Inflammatory macrophage (primary cell): ENCODE data around the gene RASL12.
"Not testable (repeated sequence)": the region's sequence is repeated elsewhere in the genome, so short reads cannot be mapped to it uniquely, and the experiment has no call there.

Source experiments
- DNase-seq, 2 donors: peaks; one replicate each; pipeline ENCODE4 v3.0.0-alpha.2; 2020 to 2022

Gene RASL12

DNA sequence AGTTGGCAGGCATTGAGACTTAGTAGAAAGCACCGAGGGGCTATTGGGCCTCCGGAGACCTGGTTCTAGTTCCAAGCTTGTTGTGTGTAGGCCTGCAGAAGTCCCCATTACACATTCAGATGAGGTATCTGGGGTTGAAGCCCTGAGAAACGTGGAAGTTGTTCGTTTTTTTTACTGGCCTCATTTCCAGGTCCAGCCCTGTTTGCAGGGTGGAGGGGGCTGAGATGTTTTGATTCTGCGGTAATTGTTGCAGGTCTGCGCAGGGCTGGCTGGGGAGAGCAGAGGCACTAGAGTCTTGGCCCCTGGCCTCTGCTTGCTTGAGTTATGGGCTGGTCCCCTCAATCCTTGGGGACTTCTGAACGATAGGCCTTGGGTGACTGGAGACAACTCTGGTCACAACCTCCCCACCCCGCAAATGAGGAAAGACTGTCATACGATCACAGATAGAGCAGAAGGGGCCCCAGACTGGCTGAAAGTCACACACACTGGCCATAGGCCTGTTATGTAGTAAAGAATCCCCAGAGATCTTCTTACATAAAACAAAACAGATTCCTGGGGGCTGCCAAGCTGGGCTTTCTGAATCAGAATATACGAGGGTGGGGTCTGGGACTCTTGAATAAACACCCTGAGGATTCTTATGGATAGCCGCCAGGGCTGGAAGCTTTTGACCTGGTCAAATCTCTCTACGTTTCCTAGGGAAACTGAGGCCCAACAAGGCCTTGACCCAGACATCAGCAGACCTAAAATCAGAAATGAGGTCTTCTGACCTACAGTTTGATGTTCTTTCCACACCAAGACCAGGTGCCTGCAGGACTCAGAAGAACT lies 24.4 kb upstream of the RASL12 start:
- DNase-seq, result no peak

DNA sequence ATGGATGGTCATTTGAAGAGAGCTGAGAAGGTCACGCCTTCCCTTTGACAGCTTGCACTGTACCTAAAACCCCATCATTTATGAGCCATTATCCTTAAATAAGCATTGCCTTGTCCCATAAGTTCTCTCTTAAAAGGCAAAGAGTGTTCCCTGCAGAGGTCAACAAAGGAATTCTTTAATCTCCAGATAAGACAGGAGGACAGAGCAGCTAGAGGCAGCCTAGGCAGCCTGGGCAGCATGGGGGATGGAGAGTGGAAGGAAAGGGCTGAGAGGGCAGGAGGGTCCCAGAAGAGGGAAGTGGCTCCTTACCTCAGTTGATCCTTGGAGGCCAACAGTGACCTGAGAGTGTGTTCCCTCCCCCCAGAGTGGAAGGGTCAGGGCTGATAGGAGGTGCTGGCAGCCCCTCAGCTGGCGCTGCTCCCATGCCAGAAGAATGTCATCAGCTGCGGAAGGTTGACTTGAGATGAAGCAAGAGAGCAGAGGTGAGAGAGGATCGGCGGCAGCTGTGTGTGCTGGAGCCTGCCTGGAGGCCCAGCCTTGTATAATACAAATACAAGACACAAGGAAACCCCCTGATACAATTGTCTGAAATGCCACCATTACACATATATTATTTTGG lies 21.5 kb upstream of the RASL12 start:
- DNase-seq, result no peak

DNA sequence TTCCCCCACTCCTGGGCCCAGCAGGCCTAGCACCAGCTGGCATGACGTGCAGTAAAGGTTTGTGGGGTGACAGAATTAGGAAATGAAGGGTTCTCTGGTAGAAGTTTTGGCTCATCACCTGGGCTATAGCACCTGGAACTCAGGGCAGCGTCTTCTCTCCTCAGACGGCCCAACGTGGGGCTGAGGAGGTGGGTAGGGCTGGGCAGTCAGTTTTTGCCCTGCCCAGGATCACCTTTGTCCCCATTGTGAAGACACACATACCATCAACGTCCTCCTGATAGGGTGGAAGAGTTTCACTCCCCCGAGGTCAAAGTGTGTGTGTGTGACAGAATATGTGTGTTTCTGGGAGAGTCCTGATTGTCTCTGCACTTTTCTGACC lies 20.8 kb upstream of the RASL12 start:
- no peak for DNase-seq

DNA sequence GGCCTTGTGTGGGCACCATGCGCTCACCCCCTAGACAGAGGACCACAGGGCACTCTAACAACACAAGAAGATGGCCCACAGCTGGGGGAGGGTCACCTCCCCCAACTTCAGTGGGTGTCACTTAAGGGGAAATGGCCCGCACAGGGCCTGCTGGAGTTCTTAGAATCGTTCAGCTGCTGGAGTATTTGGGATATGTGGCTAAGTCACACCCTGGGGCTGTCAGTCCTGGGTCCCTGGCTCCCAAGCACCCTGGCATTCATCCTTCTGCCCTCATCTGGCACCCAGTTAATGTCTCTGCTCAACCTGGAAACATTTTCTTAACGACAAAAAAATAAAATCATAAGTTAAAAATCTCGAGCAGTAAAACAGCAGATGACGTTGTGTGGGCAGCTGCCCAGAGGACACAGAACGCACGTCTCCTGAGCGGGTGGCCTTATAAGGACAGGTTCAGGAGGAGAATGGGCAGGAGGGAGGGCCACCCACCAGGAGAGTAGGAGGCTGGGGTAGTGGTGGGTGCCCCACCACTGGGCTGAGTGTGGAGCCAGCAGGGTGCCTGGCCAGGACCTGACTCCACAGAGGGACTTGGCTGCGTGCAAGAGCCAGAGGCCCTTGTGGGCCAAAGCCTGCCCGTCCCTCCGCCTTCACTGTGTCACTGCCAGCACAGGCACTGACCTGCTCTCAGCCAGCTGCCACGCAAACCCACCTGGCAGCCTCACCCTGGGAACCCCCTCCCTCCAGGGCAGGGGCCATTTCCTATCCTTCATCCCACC lies 20.3 kb upstream of the RASL12 start:
- no peak for DNase-seq

DNA sequence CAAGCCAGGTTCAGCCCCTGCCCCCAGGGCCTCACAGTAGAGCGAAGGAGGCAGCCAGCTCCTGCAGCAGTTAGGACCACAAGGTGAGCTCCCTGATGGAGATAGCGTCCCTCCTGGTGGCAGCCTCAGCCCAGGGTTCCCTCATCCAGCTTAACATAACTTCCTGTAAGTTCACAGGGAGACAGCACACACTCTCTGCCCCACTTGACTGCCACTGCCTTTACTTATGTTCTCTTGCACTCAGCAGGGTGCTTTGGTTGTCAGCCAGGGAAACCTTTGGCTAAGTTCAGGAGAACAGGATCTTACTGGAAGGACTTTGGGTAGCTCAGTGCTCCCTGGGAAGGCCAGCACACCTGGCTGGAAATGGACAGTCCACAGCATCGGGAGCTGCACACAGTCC lies 19.6 kb upstream of the RASL12 start:
- no peak for DNase-seq

DNA sequence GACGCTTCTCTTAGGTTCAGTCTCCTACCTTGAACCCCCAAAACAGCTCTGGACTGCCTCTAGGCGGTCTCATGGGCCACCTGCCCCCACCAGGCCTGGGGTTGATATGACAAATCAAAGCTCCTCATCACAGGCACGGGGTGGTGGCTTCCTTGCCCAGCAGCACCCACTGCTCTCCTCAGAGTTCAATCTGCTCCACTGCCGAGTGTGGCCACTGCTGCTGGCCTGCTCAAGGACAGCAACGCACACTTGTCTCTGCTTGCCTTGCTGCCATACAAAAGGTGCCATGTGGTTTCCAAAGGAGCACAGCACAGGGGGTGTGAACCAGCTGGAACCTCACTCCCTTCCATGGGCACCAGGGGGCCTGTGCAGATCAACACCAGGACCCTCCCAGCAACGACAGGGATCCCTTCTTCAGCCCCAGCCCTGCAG lies 18.9 kb upstream of the RASL12 start:
- no peak for DNase-seq

DNA sequence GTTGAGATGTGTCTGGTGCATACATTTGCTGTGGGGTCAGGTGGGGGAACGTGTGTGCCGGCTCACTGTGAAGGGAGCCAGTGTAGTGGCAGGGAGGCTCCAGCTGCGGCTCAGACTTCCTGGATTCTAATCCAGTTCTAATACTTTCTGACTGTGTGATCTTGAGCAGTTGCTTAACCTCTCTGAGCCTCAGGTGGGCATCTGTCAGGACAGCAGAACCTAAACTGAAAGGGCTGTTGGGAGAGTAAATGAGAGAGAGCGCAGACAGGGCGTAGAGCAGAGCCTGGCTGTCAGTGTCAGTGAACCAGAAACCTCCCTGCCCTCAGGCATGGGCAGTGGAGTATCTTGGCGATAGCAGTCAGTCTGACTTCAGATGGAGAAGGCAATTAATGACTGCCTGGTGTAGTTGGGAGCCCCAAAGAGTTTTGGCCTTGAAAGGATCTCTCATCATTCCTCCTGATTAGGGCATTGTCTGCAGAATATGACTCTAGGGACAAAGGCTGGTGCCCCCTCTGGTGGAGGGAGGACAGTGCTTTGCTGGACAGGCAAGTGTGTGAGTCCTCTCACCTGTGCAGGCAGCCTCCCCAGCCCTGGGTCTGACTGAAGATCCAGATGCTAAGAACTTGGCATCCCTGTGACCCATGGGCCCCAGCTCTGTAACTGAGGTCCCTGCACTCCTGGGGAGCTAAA lies 18.3 kb upstream of the RASL12 start:
- DNase-seq, result peak; percentile 5 to 36

DNA sequence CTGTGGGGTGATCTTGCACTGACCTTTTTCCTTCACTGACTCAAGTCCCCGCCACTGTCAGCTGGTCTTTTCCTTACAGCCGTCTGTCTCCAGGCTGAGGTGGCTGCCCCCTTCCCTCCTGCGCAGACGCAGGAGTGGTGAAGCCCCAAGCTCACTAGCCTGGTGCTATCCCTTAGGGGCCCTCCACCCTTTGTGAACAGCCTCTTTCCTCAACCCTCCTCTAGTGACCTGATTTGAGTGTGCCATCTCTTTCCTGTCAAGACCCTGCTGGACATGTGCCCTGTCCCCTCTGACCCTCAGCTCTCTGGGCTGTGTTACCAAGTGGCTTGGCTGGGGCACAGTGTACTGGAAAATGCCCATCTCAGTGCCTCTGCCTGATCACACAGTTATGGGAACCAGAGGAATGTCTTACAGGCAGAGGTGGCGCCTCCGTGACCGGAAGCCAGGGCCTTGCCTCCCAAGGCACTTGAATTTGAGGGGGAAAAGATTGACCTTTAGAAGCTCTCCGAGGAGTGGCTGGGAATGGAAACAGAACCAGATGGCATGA lies 17.5 kb upstream of the RASL12 start:
- DNase-seq, result no peak

DNA sequence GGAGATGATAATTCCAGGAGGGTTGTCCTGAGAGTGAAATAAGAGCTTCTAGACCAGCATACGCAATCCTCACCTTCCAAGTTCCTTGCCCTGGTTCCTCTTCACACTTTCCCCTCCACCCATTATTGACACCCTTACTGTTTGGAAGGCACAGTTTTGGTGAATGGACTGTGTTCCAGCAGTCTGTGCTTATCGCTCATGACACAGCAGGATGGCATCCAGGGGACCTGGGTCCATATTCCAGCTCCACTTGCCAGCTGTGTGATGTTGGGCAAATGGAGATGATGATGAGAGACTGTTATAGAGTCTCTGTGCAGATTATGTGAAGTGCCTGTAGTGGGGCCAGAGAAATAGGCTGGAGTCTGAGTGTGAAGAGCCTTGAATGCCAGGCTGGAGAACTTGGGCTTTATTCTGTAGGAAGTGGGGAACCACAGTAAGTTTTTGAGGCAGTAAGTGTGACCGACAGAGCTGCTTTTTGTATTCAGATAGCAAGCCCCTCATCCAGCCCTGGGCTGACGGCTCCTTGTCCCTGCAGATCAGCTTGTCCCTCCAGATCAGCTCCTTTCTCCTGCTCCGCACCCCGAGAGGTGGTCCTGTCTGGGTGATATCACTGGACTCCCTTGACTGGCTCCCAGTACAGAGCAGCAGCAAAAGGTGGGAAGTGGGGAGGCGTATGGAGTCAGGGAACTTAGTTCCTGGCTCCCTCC lies 16.9 kb upstream of the RASL12 start:
- no peak for DNase-seq

DNA sequence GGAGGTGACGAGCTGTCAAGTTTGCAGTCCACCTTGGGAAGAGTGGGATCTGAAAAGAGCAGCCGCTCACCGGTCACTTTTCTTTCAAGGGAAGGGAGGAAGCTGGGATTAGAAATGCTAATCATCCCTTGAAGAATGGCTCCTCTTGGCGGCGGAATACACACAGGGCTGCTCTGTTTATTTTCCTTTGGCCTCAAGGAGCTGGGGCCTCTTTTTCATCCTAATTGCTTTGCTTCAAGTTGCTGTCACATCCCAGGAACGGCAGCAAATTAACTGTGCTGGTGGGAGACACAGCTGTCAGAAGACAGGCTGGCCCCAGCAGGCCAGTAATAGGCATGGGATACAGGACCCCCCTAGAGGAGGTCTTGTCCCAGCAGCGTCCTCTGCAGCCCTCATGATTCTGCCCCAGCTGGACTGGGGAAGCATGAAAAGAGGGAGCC lies 15.5 kb upstream of the RASL12 start:
- DNase-seq, result no peak

DNA sequence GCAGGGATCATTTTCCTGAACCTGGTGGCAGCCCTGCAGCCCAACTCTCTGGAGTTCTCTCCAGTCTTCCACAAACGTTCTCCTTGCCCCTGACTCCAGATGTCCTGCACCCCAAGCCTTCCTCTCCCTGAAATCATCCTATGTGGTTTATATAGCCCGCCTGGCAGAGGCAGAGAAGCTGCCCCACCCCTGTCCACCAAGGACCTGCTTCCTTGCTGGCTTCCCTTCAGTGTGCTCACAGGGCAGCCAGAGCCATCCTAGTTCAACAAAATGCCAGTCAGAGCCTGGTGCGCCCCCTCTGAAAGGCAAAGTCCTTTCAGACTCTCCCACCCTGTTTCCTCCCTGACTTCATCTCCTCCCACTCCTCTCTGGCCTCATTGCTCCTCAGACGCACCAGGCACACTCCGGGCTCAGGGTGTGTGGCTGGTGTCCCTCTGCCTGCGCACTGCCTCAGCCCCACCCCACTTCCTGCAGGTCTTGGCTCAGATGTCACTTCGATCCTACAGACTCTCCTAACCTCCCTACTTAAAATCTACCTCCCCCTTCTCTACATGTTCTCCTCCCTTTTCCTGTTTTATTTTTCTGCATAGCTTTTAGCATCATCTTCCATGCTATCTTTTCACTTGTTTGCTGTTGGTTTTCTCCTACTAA lies 14.6 kb upstream of the RASL12 start:
- peak; percentile 45 to 64 for DNase-seq

DNA sequence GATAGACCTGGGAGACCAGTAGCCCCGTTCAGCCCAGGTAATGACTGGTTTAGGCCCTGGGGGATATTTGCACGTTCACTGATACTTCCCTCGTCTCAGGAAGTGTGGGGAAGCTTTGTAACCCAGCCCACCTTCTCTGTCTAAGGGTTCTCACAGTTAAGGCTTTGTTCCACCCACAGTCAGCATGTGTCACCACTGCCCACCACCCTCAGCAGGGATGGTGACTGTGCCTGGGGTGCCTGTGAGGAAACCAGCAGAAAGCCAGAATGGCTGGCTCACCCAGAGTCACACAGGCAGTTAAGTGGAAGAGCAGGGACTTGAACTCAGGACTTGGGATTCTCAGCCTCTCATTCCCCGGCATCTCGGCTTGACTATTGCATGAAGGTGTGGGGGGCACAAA lies 14.0 kb upstream of the RASL12 start:
- peak; percentile 28 to 72 for DNase-seq

DNA sequence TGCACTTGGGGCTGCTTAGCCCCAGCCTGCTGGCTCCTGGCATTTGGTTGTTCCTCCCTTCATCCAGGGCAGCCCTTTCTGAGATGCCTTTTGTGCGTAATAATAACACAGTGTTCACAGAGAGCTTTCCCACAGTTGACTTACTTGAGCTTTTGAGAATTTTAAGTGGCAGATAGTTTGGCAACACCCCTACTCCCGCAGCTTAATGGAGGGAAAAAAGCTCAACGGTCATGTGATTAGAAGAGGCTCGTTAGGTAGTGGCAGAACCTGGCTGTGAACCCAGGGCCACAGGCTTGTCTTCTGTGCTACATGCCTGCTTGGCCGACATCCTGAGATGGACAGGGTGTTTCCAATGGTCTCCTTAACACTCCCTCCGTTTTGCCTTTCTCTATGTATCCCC lies 13.5 kb upstream of the RASL12 start:
- DNase-seq, result no peak

DNA sequence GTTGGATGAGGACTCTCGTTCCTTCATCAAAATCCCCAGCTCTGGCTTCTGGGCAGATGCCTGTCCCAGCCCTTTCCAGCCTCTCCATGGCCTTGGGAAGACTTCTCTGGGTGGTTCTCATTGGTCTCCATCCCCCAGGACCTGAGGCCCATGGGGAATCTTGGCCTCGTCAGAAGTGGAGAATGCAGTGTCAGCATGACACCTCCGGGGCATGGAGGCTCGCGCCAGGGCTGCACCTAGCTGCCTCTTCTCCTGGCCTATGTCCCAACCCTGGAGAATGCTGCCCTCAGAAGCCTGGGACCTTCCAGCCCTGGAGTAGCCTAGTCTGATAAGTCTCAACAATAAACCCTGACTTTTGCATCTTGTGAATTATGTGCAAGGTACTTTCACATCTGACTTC lies 11.8 kb upstream of the RASL12 start:
- no peak for DNase-seq

DNA sequence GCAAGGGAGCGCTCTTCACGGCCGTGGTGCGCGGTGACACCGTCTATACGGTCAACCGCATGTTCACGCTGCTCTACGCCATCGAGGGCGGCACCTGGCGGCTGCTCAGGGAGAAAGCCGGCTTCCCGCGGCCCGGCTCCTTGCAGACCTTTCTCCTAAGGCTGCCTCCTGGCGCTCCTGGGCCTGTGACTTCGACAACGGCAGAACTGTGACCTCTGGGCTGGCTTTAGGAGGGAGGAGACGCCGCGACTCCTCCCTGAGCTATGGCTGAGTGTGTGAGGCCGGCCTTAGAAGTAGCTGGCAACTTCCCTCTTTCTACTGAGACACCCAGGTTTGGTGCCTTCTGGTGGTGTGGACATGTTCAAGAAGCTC lies 10.2 kb upstream of the RASL12 start:
- DNase-seq, result peak; percentile 42 to 68

DNA sequence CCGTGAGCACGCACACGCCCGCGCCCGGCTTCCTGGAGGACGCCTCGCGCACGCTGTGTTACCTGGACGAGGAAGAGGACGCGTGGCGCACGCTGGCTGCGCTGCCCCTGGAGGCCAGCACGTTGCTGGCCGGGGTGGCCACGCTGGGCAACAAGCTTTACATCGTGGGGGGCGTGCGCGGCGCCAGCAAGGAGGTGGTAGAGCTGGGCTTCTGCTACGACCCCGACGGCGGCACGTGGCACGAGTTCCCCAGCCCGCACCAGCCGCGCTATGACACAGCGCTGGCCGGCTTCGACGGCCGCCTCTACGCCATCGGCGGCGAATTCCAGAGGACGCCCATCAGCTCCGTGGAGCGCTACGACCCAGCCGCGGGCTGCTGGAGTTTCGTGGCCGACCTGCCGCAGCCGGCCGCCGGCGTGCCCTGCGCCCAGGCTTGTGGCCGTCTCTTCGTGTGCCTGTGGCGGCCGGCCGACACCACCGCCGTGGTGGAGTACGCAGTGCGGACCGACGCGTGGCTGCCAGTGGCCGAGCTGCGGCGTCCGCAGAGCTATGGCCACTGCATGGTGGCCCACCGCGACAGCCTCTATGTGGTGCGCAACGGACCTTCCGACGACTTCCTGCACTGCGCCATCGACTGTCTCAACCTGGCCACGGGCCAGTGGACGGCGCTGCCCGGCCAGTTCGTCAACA lies 9.6 kb upstream of the RASL12 start:
- no peak for DNase-seq

DNA sequence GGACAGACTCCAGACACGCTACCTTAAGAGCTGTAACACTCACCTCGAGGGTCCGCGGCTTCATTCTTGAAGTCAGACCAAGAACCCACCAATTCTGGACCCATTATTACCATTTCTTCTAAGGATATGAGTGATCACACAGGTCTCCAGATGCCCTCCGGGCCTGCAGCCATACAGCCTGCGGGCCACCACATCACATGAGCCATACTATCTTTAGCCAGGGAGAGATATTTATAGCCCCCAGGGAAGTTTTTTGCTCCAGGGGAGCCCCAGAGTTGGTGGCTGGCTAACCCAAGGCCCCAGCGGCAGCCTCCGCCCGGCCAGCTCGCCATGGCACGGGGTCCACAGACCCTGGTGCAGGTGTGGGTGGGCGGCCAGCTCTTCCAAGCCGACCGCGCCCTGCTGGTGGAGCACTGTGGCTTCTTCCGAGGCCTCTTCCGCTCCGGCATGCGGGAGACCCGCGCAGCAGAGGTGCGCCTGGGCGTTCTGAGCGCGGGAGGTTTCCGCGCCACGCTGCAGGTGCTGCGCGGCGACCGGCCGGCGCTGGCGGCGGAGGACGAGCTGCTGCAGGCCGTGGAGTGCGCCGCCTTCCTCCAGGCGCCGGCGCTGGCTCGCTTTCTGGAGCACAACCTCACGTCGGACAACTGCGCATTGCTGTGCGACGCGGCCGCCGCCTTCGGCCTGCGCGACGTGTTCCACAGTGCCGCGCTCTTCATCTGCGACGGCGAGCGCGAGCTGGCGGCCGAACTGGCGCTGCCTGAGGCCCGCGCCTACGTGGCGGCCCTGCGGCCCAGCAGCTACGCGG lies 8.9 kb upstream of the RASL12 start, which contains the start of gene KBTBD13:
Gene KBTBD13 (plus strand): TSS at position 261 of the 805 bp plus-strand sequence. CDS start 70 bp downstream, at position 331.
- DNase-seq, result no peak

DNA sequence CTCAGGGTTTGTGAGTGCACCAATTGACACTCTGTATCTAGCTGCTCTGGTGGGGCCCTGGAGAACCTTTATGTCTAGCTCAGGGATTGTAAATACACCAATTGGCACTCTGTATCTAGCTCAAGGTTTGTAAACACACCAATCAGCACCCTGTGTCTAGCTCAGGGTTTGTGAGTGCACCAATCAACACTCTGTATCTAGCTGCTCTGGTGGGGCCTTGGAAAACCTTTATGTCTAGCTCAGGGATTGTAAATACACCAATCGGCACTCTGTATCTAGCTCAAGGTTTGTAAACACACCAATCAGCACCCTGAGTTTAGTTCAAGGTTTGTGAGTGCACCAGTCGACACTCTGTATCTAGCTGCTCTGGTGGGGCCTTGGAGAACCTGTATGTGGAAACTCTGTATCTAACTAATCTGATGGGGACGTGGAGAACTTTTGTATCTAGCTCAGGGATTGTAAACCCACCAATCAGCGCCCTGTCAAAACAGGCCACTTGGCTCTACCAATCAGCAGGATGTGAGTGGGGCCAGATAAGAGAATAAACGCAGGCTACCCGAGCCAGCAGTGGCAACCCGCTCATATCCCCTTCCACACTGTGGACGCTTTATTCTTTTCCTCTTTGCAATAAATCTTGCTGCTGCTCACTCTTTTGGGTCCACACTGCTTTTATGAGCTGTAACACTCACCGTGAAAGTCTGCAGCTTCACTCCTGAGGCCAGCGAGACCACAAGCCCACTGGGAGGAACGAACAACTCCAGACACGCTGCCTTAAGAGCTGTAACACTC lies 8.0 kb upstream of the RASL12 start:
- not testable (repeated sequence) for DNase-seq

DNA sequence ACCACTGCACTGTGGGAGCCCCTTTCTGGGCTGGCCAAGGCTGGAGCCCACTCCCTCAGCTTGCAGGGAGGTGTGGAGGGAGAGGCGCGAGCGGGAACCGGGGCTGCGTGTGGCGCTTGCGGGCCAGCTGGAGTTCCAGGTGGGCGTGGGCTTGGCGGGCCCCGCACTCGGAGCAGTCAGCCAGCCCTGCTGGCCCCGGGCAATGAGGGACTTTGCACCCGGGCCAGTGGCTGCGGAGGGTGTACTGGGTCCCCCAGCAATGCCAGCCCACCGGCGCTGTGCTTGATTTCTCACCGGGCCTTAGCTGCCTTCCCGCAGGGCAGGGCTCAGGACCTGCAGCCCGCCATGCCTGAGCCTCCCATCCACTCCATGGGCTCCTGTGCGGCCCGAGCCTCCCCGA lies 7.2 kb upstream of the RASL12 start:
- DNase-seq, result not testable (repeated sequence)
